Measurements from ENCODE around the gene BTNL9. TPM values are rescaled to one million over a fixed set of nuclear protein-coding genes. Genes with fewer than 3 reads are reported as not detected.
"Not testable (repeated sequence)": the region's sequence is repeated elsewhere in the genome, so short reads cannot be mapped to it uniquely, and the experiment has no call there.

The BTNL9 gene
- total and polyA plus RNA-seq, 2 of the 8 experiments (the other 6 are each of a cell fraction or from before 2014, with no cell fraction given) = 0.23 to 0.89 TPM

GRCh38 chr5:181104606-181105390 lies 64.7 kb downstream of the BTNL9 start:
- POLR2A ChIA-PET (ENCODE audit: partially characterized antibody); H3K9me3 ChIP-seq (ENCODE audit: insufficient read depth in 2 of 2, low read depth in 1 of 2, low read length in 1 of 2); H3K36me3 ChIP-seq (ENCODE audit: control insufficient read depth in 2 of 4, insufficient read depth in 4 of 4, low read length in 3 of 4); H3K14ac ChIP-seq (ENCODE audit: insufficient read length); H3K9ac ChIP-seq (replicated peaks in 1 of 4; ENCODE audit: extremely low read depth in 1 of 4, low read depth in 3 of 4, low read length in 3 of 4); H4K91ac ChIP-seq (replicated peaks; ENCODE audit: insufficient read length, low read length); H2BK120ac ChIP-seq (replicated peaks; ENCODE audit: low read depth, low read length); H2AK5ac ChIP-seq (ENCODE audit: low read depth, low read length); H2AFZ ChIP-seq (ENCODE audit: low read length); H3K79me2 ChIP-seq (ENCODE audit: control insufficient read depth in 1 of 2, insufficient read depth in 2 of 2, low read length in 2 of 2); H3K23me2 ChIP-seq (ENCODE audit: low read depth, low read length); H2BK12ac ChIP-seq (ENCODE audit: low read depth, low read length); H3K4ac ChIP-seq (replicated peaks; ENCODE audit: insufficient read length, low read depth, low read length); H3K27ac ChIP-seq (ENCODE audit: low read depth, low read length); H2BK5ac ChIP-seq (ENCODE audit: low read depth, low read length); H3K79me1 ChIP-seq (ENCODE audit: low read depth, low read length); FAIRE-seq; H4K5ac ChIP-seq (ENCODE audit: insufficient read length, low read depth, low read length); DNase-seq (ENCODE audit: low read depth in 1 of 2, low spot score in 2 of 2); H4K20me1 ChIP-seq (replicated peaks in 1 of 2; ENCODE audit: control insufficient read depth in 1 of 2, insufficient read depth in 2 of 2, low read length in 2 of 2); H3K23ac ChIP-seq (ENCODE audit: insufficient read length); H3K18ac ChIP-seq (ENCODE audit: extremely low read depth, low read length); H3K56ac ChIP-seq (replicated peaks; ENCODE audit: insufficient read length, low read depth, low read length); H2BK15ac ChIP-seq (ENCODE audit: low read length); H4K8ac ChIP-seq (ENCODE audit: extremely low read depth, insufficient read depth, low read length); H2BK20ac ChIP-seq (ENCODE audit: low read length): not testable (repeated sequence)
- peak overlapping the region in 2 of 4 experiments; percentile 50 to 55; a peak in 4 of 8 replicates for H3K4me3 ChIP-seq (ENCODE audit: extremely low read depth in 1 of 4, insufficient read depth in 2 of 4, low read depth in 3 of 4, low read length in 4 of 4)
- CTCF ChIA-PET (ENCODE audit: partially characterized antibody) = interaction anchor here (1.5 kb wide), 1 partner anchor 23 kb away, joined by 4 read pairs; no protein-coding TSS in a partner anchor
- peaks cover 10 to 23% (median 17%) of the 10 kb centered on the region in 4 experiments for H3K27me3 ChIP-seq (replicated peaks in 1 of 4; ENCODE audit: control insufficient read depth in 3 of 4, extremely low read depth in 1 of 4, insufficient read depth in 3 of 4, low read length in 3 of 4)
- 63% methylated on average over 18 of the region's 20 CpGs; no CpG with 5 or more reads in 1 of the 2 experiments for WGBS, 2 experiments (ENCODE audit: extremely low coverage in 1 of 2, insufficient coverage in 1 of 2, insufficient read length in 1 of 2, insufficient replicate concordance in 2 of 2, low coverage in 1 of 2, low lambda C conversion rate in 2 of 2, missing lambda C conversion rate in 1 of 2)
- H3K4me2 ChIP-seq (ENCODE audit: insufficient read depth in 1 of 2, low read depth in 2 of 2, low read length in 2 of 2) = peak overlapping the region; percentile 60 to 69; a peak in 3 of 4 replicates
- peaks cover 0 to 12% (median 7%) of the 10 kb centered on the region in 4 experiments; a peak in 6 of 7 replicates for H3K4me1 ChIP-seq (replicated peaks in 1 of 4; ENCODE audit: control insufficient read depth in 3 of 4, insufficient read depth in 4 of 4, low read length in 3 of 4)
